ENCODE data around the gene ZNF823.

DNA sequence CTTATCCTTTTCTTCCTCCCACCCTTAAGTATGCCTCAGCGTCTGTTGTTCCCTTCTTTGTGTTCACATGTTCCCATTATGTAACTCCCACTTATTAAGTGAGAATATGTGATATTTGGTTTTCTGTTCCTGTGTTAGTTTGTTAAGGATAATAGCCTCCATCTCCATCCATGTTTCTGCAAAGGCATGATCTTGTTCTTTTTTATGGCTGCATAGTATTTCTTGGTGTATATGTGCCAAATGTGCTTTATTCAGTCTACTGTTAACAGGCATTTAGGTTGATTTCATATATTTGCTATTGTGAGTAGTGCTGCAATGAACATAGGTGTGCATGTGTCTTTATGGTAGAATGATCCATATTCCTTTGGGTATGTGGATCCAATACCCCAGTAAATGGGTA is 24.9 kb upstream of the ZNF823 start:
- TF ChIP-seq, protein P1, sequence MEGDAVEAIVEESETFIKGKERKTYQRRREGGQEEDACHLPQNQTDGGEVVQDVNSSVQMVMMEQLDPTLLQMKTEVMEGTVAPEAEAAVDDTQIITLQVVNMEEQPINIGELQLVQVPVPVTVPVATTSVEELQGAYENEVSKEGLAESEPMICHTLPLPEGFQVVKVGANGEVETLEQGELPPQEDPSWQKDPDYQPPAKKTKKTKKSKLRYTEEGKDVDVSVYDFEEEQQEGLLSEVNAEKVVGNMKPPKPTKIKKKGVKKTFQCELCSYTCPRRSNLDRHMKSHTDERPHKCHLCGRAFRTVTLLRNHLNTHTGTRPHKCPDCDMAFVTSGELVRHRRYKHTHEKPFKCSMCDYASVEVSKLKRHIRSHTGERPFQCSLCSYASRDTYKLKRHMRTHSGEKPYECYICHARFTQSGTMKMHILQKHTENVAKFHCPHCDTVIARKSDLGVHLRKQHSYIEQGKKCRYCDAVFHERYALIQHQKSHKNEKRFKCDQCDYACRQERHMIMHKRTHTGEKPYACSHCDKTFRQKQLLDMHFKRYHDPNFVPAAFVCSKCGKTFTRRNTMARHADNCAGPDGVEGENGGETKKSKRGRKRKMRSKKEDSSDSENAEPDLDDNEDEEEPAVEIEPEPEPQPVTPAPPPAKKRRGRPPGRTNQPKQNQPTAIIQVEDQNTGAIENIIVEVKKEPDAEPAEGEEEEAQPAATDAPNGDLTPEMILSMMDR (IDR thresholded peaks at IDR 0.05 in 4 of 5, conservative IDR thresholded peaks at IDR 0.05 in 1 of 5), result no peak
- TF ChIP-seq POLR2A (IDR thresholded peaks at IDR 0.05), result no peak

All from gastrocnemius medialis (tissue), 4 donors.